SH-SY5Y (cell line): Measurements from ENCODE around the gene NEUROD2.

Source experiments
- GATA2 ChIP-seq: IDR thresholded peaks from 2 replicates; pipeline ENCODE4 v1.6.1; 2011; ENCODE audit warnings: mild to moderate bottlenecking, low read depth, low read length
- GATA3 ChIP-seq: IDR thresholded peaks from 2 replicates; pipeline ENCODE4 v1.6.1; 2011; ENCODE audit warnings: low read depth, mild to moderate bottlenecking, low read length, moderate library complexity

DNA sequence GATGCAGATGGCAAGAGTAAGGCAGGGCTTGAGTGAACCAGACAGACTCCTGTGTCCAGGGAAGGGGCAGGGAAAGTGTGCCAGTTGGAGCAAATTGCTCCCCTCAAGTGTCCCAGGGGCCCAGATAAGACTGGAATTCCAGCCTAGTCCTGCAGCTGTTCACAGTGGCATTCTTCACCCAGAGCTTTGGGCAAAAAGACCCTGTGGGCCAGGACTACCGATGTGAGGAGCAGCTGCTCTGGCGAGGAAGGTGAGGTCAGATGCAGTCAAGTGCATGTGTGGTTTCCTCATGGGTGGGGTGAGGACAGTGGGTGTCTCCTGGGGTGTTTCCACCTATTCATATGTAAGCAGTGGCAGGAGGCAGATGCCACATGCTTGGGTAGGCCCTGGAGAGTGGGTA is 14.3 kb downstream of the NEUROD2 start:
- TF ChIP-seq GATA2, result no peak
- TF ChIP-seq GATA3, result no peak
